NCI-H460 (cell line): ENCODE data around the gene USP19. TPM values are rescaled to one million over a fixed set of nuclear protein-coding genes. Genes with fewer than 3 reads are reported as not detected.

Experiments
- DNase-seq: peaks from one replicate; pipeline ENCODE4 v3.0.0-alpha.2; 2016; ENCODE audit warnings: low read depth; ENCODE audit errors: extremely low read depth
- polyA plus RNA-seq: library from polyadenylated mRNA; depleted of rRNA; stranded (reverse); fragments of >200 nt; gene quantifications from 2 replicates; pipeline ENCODE4 v1.2.3, GENCODE V29; 2014; cell fraction: nucleus; rRNA removed
- total RNA-seq: library from RNA; depleted of rRNA; stranded (reverse); fragments of >200 nt; shearing (Covaris generic); gene quantifications from 2 replicates; pipeline ENCODE4 v1.2.3, GENCODE V29; 2014; rRNA removed

Gene USP19, protein sequence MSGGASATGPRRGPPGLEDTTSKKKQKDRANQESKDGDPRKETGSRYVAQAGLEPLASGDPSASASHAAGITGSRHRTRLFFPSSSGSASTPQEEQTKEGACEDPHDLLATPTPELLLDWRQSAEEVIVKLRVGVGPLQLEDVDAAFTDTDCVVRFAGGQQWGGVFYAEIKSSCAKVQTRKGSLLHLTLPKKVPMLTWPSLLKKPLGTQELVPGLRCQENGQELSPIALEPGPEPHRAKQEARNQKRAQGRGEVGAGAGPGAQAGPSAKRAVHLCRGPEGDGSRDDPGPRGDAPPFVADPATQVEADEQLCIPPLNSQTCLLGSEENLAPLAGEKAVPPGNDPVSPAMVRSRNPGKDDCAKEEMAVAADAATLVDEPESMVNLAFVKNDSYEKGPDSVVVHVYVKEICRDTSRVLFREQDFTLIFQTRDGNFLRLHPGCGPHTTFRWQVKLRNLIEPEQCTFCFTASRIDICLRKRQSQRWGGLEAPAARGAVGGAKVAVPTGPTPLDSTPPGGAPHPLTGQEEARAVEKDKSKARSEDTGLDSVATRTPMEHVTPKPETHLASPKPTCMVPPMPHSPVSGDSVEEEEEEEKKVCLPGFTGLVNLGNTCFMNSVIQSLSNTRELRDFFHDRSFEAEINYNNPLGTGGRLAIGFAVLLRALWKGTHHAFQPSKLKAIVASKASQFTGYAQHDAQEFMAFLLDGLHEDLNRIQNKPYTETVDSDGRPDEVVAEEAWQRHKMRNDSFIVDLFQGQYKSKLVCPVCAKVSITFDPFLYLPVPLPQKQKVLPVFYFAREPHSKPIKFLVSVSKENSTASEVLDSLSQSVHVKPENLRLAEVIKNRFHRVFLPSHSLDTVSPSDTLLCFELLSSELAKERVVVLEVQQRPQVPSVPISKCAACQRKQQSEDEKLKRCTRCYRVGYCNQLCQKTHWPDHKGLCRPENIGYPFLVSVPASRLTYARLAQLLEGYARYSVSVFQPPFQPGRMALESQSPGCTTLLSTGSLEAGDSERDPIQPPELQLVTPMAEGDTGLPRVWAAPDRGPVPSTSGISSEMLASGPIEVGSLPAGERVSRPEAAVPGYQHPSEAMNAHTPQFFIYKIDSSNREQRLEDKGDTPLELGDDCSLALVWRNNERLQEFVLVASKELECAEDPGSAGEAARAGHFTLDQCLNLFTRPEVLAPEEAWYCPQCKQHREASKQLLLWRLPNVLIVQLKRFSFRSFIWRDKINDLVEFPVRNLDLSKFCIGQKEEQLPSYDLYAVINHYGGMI (N-terminal part only)
- total RNA-seq, result 26.6 and 33.5 TPM in 2 replicates
- 47.8 and 104 TPM in 2 replicates for polyA plus RNA-seq

DNA sequence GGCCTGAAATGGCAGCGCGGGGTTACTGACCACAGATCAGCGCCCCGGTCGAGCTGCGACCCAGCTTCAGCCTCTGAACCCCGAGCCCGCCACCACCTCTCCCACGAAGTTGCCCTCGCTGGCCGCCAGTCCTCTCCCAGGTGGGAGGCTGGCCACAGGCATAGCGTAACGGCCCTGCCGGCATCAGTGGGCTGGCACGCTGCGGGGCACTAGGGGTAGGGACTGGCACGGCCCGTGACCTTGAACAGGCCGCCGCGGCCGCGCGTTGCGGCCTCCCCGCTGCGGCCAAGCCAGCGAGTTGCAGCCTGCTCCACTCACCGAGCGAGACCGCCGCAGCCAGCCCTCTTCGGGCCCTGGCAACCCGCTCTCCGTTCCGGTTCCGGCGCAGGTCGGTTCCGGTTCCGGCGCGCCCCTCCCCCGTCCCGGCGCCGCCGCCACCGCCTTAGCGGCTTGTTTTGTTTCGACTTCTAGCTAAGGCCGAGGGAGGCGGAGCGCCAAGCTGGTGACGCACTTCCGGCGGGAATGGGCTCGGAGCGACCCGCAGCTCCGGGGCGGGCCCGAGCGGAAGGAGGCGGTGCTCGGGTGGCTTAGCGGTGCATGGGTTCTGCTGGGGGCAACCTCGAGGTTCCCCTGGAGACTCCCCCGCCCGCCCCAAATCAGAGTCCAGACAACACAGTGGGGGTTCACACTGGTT lies at the start of gene USP19:
Gene USP19 (minus strand): TSS at position 386 of the 694 bp plus-strand sequence. CDS start 1,678 bp downstream, outside the sequence.
- DNase-seq, result peak; percentile 84

GRCh38 chr3:49166752-49167556 lies 46.3 kb upstream of the USP19 start:
- no peak for DNase-seq

GRCh38 chr3:49165771-49166751 lies 45.4 kb upstream of the USP19 start, which contains the start of gene CCDC71:
Gene CCDC71, minus strand, starts transcription at chr3:49166331. Its CDS starts 2,123 bp downstream, at chr3:49164208.
- DNase-seq, result peak; percentile 45

DNA sequence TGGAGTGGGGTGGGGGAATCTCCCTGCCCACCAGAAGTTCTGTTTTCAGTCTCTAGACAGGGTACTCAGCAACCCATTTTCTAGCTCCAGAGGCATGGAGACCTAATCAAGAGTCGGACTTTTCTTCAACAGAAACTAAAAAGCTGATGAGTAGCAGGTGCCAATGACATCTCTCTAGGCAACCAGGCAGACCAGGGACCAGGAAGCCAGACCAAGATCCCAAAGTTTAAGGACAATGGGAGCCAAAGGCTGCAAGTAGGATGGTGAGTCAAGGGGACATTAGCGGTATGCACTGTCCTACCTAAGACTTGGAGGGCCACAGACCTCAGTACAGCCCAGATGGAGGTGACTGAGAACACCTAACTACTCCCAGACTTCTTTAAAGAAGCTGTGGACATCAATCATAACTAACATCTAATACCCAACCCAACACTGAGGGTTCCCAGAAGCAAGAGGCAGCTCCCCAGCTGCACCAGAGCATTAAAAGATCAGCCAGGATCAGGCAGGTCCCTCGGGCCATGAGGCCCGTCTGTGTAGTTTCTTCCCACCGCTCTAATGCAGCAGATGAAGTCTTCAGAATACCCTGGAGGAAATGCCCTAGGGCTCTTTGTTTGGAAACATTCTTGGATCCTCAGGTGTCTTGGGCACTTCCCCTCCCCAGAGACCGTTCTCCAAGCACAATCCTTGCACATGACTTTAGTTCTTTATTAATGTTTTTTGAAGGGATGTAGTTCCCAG lies 44.5 kb upstream of the USP19 start:
- DNase-seq, result no peak

DNA sequence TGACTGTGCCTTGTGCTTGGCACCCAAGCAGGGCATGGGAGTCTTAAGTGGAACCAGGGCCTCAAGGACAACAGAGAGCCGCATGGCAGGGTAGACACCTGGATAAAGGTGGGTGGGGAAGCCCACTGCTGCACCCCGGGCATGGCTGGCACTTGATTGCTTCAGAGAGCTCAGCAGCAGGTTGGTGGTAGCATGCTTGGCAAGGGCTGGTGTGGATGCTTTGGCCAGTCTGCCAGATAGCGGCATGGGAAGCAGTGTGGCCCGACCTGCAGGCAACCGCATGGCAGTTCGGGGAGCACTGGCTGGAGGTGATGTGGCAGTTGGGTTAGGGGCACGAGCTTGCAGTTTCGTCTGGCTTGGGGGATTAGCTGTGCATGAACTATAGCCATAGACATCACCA lies 43.0 kb upstream of the USP19 start:
- no peak for DNase-seq

GRCh38 chr3:49162751-49163419 lies 42.3 kb upstream of the USP19 start:
- DNase-seq, result no peak

DNA sequence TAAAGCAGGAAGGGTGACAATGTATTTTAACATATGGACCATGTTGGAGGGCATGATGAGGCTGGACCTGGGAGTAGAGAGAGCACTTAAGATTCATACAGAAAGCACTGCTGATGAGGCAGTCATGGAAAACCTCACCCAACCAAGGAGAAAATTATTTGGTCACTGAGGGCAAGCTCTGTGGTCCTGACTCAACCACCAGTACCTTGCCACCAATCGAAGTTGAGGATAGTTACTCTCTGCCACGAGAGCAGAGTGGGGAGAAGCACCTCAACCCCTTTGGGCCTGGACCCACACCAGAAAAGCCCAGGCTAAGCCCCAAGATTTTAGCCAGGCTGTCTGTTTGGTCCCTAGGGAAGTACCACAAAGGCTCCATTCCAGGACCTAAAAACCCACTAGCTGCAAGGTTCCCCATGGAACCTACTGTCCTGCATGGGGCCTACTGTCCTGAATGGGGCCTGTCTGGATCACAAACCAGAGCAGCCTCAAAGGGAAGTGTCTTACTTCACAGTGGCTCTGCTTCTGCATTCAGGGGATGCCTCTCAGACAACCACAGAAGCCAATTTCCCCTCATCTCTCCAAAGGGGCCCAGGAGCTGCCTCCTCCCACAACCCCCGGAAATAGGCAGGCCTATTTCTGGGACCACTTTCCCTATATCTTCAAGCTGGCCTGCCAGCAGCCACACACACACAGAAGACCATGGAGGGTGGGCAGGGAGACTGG lies 41.3 kb upstream of the USP19 start:
- DNase-seq, result no peak

DNA sequence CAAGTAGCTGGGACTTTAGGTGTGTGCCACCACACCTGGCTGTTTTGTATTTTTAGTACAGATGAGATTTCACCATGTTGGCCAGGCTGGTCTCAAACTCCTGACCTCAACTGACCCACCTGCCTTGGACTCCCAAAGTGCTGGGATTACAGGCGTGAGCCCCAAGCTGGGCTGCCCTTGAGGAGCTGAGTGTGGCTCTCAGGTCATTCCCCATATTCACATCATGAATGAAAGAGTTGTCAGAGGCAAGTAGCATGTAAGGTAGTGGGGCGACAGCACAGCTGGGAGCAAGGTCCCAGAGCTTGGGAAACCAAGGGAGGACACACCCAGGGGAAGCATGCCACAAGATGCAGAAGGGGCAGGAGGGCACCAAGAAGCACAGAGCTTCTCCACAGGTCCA lies 40.6 kb upstream of the USP19 start:
- no peak for DNase-seq

DNA sequence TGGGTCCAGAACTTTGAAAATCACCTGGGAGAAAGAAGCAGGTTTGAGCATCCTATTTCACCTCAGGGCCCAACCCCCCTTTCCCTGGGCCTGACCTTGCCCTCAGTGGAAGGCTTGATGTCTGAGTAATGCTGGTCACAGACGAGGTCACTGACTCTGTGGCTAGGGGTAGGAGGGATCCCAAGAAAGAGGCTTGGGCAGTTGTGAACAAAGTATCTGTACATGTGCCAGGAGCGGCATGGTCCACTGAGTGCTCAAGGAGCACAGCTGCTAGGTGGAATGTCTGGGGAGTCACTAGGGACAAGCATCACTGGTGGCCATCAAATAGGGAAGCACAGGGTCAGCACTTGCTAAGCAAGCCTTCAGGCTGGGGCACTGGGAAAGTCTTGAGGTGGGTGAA lies 38.2 kb upstream of the USP19 start:
- no peak for DNase-seq

- DNase-seq, result peak; percentile 37
Observed at GRCh38 chr3:49158103-49158709, 37.6 kb upstream of the USP19 start.

GRCh38 chr3:49157289-49157688 lies 36.7 kb upstream of the USP19 start:
- no peak for DNase-seq

- no peak for DNase-seq
Observed at GRCh38 chr3:49153349-49153912, 32.8 kb upstream of the USP19 start.

- DNase-seq, result no peak
Observed at GRCh38 chr3:49151610-49152009, 31.0 kb upstream of the USP19 start.

DNA sequence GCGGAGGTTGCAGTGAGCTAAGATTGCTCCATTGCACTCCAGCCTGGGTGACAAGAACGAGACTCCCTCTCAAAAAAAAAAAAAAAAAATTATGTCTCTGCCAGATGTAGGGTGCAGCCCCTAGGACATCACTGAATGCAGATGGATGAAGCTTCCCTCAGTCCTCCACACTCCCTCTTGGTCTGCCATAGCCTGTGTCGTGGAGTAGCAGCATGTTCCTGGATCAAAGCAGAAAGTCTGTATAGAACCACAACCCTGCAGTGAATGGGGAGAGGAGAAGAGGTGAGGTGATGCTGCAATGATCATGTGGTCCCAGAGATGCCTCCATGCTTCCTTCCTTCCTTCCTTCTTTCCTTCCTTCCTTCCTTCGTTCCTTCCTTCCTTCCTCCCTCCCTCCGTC lies 27.5 kb upstream of the USP19 start:
- DNase-seq, result no peak

DNA sequence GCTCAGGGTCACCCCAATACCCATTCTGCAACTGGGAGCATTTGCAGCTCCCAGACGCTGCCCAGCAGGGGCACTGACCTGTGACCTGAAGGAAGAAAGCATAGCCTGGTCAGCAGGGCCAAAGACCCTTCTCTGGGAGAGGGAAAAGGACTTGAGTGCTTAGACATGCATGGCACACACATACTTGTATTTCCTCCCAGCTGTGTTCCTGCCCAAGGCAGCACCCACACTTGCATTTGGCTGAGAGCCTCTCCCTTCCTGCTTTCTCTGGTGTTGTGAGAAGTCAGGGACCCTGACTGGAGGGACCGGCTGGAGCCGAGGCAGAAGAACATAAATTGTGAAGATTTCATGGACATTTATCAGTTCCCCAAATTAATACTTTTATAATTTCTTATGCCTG lies 19.5 kb upstream of the USP19 start:
- no peak for DNase-seq
